Measurements from ENCODE around the gene BAMBI.

BAMBI gene

DNA sequence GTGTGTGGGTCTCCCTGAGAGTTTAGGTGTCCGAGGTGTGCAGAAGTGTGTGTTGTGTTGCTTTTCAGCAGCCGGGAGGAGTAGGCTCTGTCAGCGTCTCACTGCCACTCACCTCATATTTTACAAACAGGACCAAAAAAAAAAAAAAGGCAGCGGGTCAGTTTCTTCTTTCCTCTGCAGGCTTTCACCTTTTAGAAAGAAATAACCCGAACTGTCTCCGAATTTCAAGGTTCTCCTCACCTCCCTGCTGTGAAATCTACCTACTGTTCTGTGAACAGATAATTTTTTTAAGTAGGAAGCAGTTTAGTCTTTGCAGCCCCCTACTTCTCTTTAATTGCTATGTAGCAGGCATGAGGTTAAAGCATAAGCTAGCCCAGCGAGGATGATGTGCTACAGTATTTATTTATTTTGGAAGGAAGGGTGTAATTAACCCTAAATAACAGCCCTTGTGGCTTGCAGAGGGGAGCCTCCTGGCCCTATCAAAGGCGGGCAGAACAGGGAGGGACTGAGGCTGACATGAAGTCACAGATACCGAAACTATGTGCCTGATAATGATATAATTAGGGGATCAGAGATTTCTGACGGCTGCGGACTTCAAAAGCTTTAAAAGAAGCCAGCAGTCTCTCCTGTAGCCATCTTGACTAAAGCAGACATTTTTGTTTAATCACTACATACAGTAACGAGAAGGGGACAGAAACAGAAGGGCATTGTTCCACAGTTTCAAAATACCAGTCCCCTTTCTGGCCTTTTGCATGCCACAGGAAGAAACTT lies 1.6 kb downstream of the BAMBI start (continued):
- TF ChIP-seq ZNF670 (tag by site-specific recombination; IDR thresholded peaks at IDR 0.05; ENCODE audit: low read depth) (no peak), ZNF843 (tag by site-specific recombination; IDR thresholded peaks at IDR 0.05) (peak; percentile 97), ZNF426 (tag by site-specific recombination; IDR thresholded peaks at IDR 0.05) (no peak), ZFP3 (tag by site-specific recombination; IDR thresholded peaks at IDR 0.05; ENCODE audit: low read depth) (no peak), ZNF548 (tag by site-specific recombination; IDR thresholded peaks at IDR 0.05) (no peak), KLF9 (tag by site-specific recombination; IDR thresholded peaks at IDR 0.05; ENCODE audit: low read depth) (no peak), ZNF555 (tag by site-specific recombination; conservative IDR thresholded peaks at IDR 0.05) (no peak), OVOL3 (tag by site-specific recombination; IDR thresholded peaks at IDR 0.05) (peak; percentile 84; the same call in 1 of the 2 replicates), ZNF664 (tag by site-specific recombination; IDR thresholded peaks at IDR 0.05) (no peak), ZNF658 (tag by site-specific recombination; IDR thresholded peaks at IDR 0.05) (no peak), MEIS1 (CRISPR knock-in tag; IDR thresholded peaks at IDR 0.05; ENCODE audit: borderline replicate concordance) (no peak), YY1 (tag by site-specific recombination; IDR thresholded peaks at IDR 0.05) (0 out of 2 replicates have a peak, but pooled peaks have one; percentile 63), ZNF514 (tag by site-specific recombination; IDR thresholded peaks at IDR 0.05) (no peak), ZFP37 (tag by site-specific recombination; IDR thresholded peaks at IDR 0.05) (no peak), ZNF114 (tag by site-specific recombination; IDR thresholded peaks at IDR 0.05) (no peak), ZNF211 (tag by site-specific recombination; IDR thresholded peaks at IDR 0.05; ENCODE audit: low read depth) (no peak), ZNF239 (tag by site-specific recombination; IDR thresholded peaks at IDR 0.05) (no peak), KLF7 (tag by site-specific recombination; IDR thresholded peaks at IDR 0.05; ENCODE audit: borderline replicate concordance) (peak; percentile 94; the same call in 1 of the 2 replicates), ZNF274 (IDR thresholded peaks at IDR 0.05; ENCODE audit: low read length) (no peak), ZNF274 (tag by site-specific recombination; IDR thresholded peaks at IDR 0.05; ENCODE audit: borderline replicate concordance) (no peak)
- TF ChIP-seq, protein P1, sequence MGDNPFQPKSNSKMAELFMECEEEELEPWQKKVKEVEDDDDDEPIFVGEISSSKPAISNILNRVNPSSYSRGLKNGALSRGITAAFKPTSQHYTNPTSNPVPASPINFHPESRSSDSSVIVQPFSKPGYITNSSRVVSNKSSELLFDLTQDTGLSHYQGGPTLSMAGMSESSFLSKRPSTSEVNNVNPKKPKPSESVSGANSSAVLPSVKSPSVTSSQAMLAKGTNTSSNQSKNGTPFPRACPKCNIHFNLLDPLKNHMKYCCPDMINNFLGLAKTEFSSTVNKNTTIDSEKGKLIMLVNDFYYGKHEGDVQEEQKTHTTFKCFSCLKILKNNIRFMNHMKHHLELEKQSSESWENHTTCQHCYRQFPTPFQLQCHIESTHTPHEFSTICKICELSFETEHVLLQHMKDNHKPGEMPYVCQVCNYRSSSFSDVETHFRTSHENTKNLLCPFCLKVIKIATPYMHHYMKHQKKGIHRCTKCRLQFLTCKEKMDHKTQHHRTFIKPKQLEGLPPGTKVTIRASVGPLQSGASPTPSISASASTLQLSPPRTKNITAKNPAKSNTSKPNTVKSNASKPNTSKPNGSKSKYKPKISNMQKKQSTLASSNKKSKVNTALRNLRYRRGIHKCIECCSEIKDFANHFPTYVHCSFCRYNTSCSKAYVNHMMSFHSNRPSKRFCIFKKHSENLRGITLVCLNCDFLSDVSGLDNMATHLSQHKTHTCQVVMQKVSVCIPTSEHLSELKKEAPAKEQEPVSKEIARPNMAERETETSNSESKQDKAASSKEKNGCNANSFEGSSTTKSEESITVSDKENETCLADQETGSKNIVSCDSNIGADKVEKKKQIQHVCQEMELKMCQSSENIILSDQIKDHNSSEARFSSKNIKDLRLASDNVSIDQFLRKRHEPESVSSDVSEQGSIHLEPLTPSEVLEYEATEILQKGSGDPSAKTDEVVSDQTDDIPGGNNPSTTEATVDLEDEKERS (tag by site-specific recombination; IDR thresholded peaks at IDR 0.05) = no peak
- TF ChIP-seq, protein P2, sequence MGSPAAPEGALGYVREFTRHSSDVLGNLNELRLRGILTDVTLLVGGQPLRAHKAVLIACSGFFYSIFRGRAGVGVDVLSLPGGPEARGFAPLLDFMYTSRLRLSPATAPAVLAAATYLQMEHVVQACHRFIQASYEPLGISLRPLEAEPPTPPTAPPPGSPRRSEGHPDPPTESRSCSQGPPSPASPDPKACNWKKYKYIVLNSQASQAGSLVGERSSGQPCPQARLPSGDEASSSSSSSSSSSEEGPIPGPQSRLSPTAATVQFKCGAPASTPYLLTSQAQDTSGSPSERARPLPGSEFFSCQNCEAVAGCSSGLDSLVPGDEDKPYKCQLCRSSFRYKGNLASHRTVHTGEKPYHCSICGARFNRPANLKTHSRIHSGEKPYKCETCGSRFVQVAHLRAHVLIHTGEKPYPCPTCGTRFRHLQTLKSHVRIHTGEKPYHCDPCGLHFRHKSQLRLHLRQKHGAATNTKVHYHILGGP (tag by site-specific recombination; IDR thresholded peaks at IDR 0.05) = no peak
- TF ChIP-seq, protein P3, sequence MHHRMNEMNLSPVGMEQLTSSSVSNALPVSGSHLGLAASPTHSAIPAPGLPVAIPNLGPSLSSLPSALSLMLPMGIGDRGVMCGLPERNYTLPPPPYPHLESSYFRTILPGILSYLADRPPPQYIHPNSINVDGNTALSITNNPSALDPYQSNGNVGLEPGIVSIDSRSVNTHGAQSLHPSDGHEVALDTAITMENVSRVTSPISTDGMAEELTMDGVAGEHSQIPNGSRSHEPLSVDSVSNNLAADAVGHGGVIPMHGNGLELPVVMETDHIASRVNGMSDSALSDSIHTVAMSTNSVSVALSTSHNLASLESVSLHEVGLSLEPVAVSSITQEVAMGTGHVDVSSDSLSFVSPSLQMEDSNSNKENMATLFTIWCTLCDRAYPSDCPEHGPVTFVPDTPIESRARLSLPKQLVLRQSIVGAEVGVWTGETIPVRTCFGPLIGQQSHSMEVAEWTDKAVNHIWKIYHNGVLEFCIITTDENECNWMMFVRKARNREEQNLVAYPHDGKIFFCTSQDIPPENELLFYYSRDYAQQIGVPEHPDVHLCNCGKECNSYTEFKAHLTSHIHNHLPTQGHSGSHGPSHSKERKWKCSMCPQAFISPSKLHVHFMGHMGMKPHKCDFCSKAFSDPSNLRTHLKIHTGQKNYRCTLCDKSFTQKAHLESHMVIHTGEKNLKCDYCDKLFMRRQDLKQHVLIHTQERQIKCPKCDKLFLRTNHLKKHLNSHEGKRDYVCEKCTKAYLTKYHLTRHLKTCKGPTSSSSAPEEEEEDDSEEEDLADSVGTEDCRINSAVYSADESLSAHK (tag by site-specific recombination; IDR thresholded peaks at IDR 0.05) = peak; percentile 87
- TF ChIP-seq, protein P4, sequence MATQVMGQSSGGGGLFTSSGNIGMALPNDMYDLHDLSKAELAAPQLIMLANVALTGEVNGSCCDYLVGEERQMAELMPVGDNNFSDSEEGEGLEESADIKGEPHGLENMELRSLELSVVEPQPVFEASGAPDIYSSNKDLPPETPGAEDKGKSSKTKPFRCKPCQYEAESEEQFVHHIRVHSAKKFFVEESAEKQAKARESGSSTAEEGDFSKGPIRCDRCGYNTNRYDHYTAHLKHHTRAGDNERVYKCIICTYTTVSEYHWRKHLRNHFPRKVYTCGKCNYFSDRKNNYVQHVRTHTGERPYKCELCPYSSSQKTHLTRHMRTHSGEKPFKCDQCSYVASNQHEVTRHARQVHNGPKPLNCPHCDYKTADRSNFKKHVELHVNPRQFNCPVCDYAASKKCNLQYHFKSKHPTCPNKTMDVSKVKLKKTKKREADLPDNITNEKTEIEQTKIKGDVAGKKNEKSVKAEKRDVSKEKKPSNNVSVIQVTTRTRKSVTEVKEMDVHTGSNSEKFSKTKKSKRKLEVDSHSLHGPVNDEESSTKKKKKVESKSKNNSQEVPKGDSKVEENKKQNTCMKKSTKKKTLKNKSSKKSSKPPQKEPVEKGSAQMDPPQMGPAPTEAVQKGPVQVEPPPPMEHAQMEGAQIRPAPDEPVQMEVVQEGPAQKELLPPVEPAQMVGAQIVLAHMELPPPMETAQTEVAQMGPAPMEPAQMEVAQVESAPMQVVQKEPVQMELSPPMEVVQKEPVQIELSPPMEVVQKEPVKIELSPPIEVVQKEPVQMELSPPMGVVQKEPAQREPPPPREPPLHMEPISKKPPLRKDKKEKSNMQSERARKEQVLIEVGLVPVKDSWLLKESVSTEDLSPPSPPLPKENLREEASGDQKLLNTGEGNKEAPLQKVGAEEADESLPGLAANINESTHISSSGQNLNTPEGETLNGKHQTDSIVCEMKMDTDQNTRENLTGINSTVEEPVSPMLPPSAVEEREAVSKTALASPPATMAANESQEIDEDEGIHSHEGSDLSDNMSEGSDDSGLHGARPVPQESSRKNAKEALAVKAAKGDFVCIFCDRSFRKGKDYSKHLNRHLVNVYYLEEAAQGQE (tag by site-specific recombination; IDR thresholded peaks at IDR 0.05) = no peak
- TF ChIP-seq, protein P5, sequence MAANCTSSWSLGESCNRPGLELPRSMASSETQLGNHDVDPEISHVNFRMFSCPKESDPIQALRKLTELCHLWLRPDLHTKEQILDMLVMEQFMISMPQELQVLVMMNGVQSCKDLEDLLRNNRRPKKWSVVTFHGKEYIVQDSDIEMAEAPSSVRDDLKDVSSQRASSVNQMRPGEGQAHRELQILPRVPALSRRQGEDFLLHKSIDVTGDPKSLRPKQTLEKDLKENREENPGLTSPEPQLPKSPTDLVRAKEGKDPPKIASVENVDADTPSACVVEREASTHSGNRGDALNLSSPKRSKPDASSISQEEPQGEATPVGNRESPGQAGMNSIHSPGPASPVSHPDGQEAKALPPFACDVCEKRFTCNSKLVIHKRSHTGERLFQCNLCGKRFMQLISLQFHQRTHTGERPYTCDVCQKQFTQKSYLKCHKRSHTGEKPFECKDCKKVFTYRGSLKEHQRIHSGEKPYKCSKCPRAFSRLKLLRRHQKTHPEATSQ (tag by site-specific recombination; IDR thresholded peaks at IDR 0.05) = no peak; the same call in 1 of the 2 replicates
- TF ChIP-seq, protein P6, sequence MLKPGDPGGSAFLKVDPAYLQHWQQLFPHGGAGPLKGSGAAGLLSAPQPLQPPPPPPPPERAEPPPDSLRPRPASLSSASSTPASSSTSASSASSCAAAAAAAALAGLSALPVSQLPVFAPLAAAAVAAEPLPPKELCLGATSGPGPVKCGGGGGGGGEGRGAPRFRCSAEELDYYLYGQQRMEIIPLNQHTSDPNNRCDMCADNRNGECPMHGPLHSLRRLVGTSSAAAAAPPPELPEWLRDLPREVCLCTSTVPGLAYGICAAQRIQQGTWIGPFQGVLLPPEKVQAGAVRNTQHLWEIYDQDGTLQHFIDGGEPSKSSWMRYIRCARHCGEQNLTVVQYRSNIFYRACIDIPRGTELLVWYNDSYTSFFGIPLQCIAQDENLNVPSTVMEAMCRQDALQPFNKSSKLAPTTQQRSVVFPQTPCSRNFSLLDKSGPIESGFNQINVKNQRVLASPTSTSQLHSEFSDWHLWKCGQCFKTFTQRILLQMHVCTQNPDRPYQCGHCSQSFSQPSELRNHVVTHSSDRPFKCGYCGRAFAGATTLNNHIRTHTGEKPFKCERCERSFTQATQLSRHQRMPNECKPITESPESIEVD (tag by site-specific recombination; IDR thresholded peaks at IDR 0.05) = peak; percentile 92
